Lower leg skin (tissue), 4 donors: ENCODE measurements around the gene CAB39. TPM values are rescaled to one million over a fixed set of nuclear protein-coding genes. Genes with fewer than 3 reads are reported as not detected.
A peak's percentile ranks its signal among the peaks of the same experiment; 100 is the strongest.
"Not testable (repeated sequence)": the region's sequence is repeated elsewhere in the genome, so short reads cannot be mapped to it uniquely, and the experiment has no call there.

Source experiments
- DNase-seq, 2 donors: peaks; one replicate each; pipeline ENCODE4 v3.0.0-alpha.2; 2019; ENCODE audit warnings: low spot score in 2 of 2
- H3K4me3 ChIP-seq: fragments of 200-600 bp; sonication (generic); 2 replicates; pipeline ENCODE4 v1.5.1; 2017; ENCODE audit warnings: mild to moderate bottlenecking, low read depth; ENCODE audit not compliant: poor library complexity, severe bottlenecking
- POLR2A ChIP-seq, 2 donors: fragments of 450-650 bp; IDR thresholded peaks; one replicate each; pipeline ENCODE4 v1.6.1; 2016 to 2017; ENCODE audit warnings: antibody characterized with exemption in 2 of 2, mild to moderate bottlenecking in 1 of 2, moderate library complexity in 1 of 2
- whole genome bisulfite sequencing, 2 donors: methylation state at CpG; one replicate each; pipeline ENCODE4 v1.1.5; 2018; 5-methylcytosine and 5-hydroxymethylcytosine counted together
- intact Hi-C: fragments of 100-400 bp; cut with DNase I; formaldehyde crosslinking; loops from one replicate; pipeline ENCODE4 v1.15.0; 2023; ENCODE audit warnings: low total_unique reads
- total RNA-seq, 4 donors: library from RNA; depleted of rRNA; stranded (reverse); fragments of >200 nt; gene quantifications; one replicate each; pipeline ENCODE4 v1.1.0, GENCODE V29; 2016
- TF ChIP-seq, protein P1 (sequence below), 3 donors: fragments of 450-650 bp; IDR thresholded peaks; one replicate each; pipeline ENCODE4 v1.5.1; 2016; ENCODE audit warnings: antibody characterized with exemption in 3 of 3, mild to moderate bottlenecking in 3 of 3, moderate library complexity in 2 of 3

Gene CAB39
- total RNA-seq, 4 donors from 2014 or later, result 65.5 to 74.7 (median 70.4) TPM

DNA sequence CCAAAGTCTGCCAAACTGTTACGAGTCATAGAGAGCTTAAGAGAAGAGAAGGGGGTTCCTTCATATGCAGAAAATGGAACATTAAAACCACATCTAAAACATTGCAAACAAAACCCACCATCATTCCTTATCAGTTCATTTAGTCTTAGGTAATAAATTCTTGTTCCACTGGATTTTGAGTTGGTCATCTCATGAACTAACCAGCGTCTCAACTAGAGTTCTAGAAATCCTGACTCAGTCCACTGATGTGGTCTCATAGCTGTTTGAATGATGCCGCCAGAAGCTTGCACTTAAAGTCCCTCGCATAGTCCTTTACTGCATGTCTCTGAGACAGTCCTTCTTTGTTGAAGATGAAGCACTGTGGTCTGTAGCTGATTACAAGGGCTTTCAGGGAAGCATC lies 15.0 kb upstream of the CAB39 start:
- no peak for DNase-seq
- no peak overlapping the region for H3K4me3 ChIP-seq
- TF ChIP-seq POLR2A (IDR thresholded peaks at IDR 0.05), result no peak
- TF ChIP-seq, protein P1, sequence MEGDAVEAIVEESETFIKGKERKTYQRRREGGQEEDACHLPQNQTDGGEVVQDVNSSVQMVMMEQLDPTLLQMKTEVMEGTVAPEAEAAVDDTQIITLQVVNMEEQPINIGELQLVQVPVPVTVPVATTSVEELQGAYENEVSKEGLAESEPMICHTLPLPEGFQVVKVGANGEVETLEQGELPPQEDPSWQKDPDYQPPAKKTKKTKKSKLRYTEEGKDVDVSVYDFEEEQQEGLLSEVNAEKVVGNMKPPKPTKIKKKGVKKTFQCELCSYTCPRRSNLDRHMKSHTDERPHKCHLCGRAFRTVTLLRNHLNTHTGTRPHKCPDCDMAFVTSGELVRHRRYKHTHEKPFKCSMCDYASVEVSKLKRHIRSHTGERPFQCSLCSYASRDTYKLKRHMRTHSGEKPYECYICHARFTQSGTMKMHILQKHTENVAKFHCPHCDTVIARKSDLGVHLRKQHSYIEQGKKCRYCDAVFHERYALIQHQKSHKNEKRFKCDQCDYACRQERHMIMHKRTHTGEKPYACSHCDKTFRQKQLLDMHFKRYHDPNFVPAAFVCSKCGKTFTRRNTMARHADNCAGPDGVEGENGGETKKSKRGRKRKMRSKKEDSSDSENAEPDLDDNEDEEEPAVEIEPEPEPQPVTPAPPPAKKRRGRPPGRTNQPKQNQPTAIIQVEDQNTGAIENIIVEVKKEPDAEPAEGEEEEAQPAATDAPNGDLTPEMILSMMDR (IDR thresholded peaks at IDR 0.05), result no peak
- 84 to 87% methylated on average over 4 of the region's 4 CpGs for WGBS, 2 donors
- intact Hi-C loops, result no loop called here

DNA sequence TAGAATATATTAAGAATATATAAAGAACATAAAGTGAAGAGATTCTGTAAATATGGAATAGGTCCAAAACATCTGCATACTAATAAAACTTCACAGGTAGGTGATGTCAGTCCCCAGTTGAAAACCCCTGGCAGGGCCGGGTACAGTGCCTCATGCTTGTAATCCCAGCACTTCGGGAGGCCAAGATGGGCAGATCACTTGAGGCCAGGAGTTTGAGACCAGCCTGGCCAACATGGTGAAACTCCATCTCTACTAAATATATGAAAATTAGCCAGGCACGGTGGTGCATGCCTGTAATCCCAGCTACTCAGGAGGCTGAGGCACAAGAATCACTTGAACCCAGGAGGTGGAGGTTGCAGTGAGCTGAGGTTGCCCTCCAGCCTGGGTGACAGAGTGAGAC lies 13.9 kb upstream of the CAB39 start:
- 63 to 79% methylated on average over 3 of the region's 3 CpGs for WGBS, 2 donors
- H3K4me3 ChIP-seq, DNase-seq, intact Hi-C loops: not testable (repeated sequence)

DNA sequence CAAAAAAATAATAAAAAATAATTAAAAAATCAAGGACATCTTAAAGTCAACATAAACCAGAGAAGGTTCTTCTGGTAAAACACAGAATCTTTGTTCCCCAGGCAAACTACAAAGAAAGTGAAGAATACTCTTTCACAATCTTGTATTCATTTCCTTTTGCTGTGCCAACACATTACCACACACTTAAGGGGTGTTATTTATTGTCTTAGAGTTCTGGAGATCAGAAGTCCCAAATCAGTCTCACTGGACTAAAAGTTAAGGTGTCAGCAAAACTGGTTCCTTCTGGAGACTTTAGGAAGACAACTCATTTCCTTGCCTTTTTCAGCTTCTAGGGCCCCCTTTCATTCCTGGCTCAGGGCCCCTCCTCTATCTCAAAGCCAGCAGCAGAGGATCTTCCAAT lies 12.2 kb upstream of the CAB39 start:
- TF ChIP-seq, protein P1 (IDR thresholded peaks at IDR 0.05), result no peak
- no peak for TF ChIP-seq POLR2A (IDR thresholded peaks at IDR 0.05)
- DNase-seq, result no peak
- intact Hi-C loops, result no loop called here
- no peak overlapping the region for H3K4me3 ChIP-seq

DNA sequence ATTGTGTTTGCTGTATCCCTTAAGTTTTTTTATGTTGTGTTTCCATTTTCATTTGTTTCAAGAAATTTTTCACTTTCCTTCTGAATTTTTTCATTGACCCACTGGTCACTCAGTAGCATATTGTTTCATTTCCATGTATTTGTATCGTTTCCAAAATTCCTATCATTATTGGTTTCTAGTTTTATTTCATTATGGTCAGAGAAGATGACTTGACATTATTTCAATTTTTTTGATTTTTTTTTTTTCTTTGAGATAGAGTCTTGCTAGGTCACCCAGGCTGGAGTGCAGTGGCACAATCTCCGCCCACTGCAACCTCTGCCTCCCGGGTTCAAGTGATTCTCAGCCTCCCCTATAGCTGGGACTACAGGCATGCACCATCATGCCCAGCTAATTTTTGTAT lies 11.3 kb upstream of the CAB39 start:
- DNase-seq, result no peak
- 76 to 81% methylated on average over 3 of the region's 3 CpGs for whole genome bisulfite sequencing, 2 donors
- TF ChIP-seq, protein P1 (IDR thresholded peaks at IDR 0.05), result no peak
- intact Hi-C loops, result no loop called here
- H3K4me3 ChIP-seq, result no peak overlapping the region

DNA sequence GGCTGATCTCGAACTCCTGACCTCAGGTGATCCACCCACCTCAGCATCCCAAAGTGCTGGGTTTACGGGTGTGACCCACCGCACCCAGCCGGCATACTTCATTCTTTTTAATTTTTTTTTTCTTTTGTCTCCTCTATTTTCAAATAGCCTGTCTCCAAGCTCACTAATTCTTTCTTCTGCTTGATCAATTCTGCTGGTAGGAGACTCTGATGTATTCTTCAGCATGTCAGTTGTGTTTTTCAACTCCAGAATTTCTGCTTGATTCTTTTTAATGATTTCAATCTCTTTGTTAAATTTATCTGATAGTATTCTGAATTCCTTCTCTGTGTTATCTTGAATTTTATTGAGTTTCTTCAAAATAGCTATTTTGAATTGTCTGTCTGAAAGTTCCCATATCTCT lies 10.2 kb upstream of the CAB39 start:
- H3K4me3 ChIP-seq, DNase-seq, intact Hi-C loops: not testable (repeated sequence)
- WGBS, 2 donors, result 95 to 97% methylated on average over 4 of the region's 4 CpGs

DNA sequence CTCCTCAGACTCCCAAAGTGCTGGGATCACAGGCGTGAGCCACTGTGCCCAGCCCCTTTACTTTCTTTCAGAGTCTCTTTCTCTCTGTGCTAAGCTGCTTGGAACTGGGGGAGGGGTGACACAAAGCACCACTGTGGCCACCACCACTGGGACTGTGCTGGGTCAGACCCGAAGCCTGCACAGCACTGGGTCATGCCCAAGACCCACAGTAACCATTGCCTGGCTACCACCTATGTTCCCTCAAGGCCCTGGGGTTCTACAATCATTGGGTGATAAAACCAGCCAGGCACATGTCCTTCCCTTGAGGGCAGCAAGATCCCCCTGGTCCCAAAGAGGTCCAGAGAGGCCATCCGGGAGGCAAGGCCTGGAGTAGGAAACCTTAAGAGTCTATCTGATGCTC lies 9.1 kb upstream of the CAB39 start:
- intact Hi-C loops, result no loop called here
- TF ChIP-seq, protein P1 (IDR thresholded peaks at IDR 0.05), result no peak
- TF ChIP-seq POLR2A (IDR thresholded peaks at IDR 0.05), result no peak
- WGBS, 2 donors, result 92 to 97% methylated on average over 3 of the region's 3 CpGs
- DNase-seq, result peak in 1 of 2 donors; percentile 52
- no peak overlapping the region for H3K4me3 ChIP-seq

DNA sequence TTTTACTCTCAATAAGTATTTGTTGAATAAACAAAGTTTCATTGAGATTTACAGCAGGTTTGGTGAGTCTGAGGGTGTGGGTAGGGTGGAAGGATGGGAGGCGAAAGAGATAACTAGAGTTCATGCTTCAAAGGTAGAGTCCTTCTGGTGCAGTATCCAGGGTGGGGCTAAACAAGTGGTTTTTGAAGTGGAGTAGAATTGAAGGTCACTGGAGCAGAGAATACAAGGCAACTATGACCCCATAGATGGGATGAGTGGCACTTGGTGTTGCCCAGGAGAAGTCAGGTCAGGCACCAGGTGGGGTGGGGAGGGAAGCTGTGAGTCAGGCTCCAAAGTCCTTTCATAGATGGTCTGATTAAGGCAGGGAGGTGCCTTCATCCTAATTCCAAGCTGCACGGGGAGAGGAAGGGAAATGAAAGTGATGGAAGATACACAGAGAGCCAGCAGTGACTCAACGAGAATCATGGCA lies 6.6 kb upstream of the CAB39 start:
- intact Hi-C loops, result no loop called here
- peak in 1 of 2 donors; percentile 34 for DNase-seq
- TF ChIP-seq, protein P1 (IDR thresholded peaks at IDR 0.05), result no peak
- no peak for TF ChIP-seq POLR2A (IDR thresholded peaks at IDR 0.05)
- H3K4me3 ChIP-seq, result no peak overlapping the region
- 67 to 72% methylated on average over 3 of the region's 3 CpGs for WGBS, 2 donors
